Natural killer cell treated with Interleukin-12 subunit alpha and Interleukin-12 subunit beta and Interleukin-15 and Interleukin-18, amount 100 ng/mL, for 72 hours (primary cell): Measurements from ENCODE around the gene ME3. TPM values are rescaled to one million over a fixed set of nuclear protein-coding genes. Genes with fewer than 3 reads are reported as not detected.
A peak's percentile ranks its signal among the peaks of the same experiment; 100 is the strongest.

Source experiments
- ATAC-seq, 2 donors: fragments of 150-1000 bp; cut with Tn5 transposase in 1 of 2; sonication (Bioruptor Pico), chemical (Tn5 transposase) in 1 of 2; 2 replicates each; pipeline ENCODE4 v1.10.0; 2021
- DNase-seq: peaks from one replicate; pipeline ENCODE4 v3.0.0; 2022; ENCODE audit warnings: low spot score
- H3K27ac Mint-ChIP-seq, 2 donors: 1 replicate in 1 of 2; 2 replicates in 1 of 2; pipeline ENCODE4 v1.8.0; 2022; ENCODE audit warnings: mixed read lengths in 2 of 2, mild to moderate bottlenecking in 1 of 2, moderate library complexity in 1 of 2
- H3K27me3 Mint-ChIP-seq, 2 donors: 1 replicate in 1 of 2; 2 replicates in 1 of 2; pipeline ENCODE4 v1.8.0; 2022; ENCODE audit warnings: mixed read lengths in 2 of 2
- H3K36me3 Mint-ChIP-seq: one replicate; pipeline ENCODE4 v1.8.0; 2022; ENCODE audit warnings: mixed read lengths
- H3K4me1 Mint-ChIP-seq, 2 donors: 1 replicate in 1 of 2; 2 replicates in 1 of 2; pipeline ENCODE4 v1.8.0; 2022; ENCODE audit warnings: low read depth in 2 of 2, mixed read lengths in 2 of 2, mild to moderate bottlenecking in 1 of 2
- H3K4me3 Mint-ChIP-seq: one replicate; pipeline ENCODE4 v1.8.0; 2022; ENCODE audit warnings: mixed read lengths
- H3K9me3 Mint-ChIP-seq: 2 replicates; pipeline ENCODE4 v1.8.0; 2022; ENCODE audit warnings: mixed read lengths
- total RNA-seq, 2 donors: library from RNA; stranded (reverse); gene quantifications; one replicate each; pipeline ENCODE4 v1.2.3, GENCODE V29; 2022

Gene ME3
- total RNA-seq, 2 donors from 2014 or later = 2.5 to 4.8 TPM

DNA sequence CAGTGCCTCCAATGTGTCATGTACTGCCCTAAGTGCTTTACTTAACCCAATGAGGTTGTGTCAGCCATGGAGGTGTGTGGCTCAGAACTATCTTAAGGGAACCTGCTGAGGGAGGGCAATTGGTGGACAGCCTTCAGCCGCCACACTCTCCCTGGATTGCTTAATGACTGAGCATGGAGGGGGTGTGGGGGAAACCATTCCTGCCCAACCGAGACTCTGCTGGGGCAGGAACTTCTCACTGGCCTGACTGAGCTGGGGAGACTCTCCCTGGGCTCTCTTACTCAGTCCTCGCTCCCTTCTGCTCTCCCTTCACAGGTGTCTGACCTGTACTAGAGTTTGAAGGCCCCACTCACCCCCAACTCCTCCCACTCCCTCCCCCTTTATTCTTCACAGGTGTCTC, 183.0 kb downstream of the ME3 start:
- ATAC-seq (no peak), DNase-seq (no peak)
- no peaks in the 10 kb centered on the region for H3K9me3 Mint-ChIP-seq
- H3K4me1 Mint-ChIP-seq = peaks cover 27 to 43% of the 10 kb centered on the region in 2 donors
- H3K4me3 Mint-ChIP-seq = no peak overlapping the region
- H3K36me3 Mint-ChIP-seq = peaks cover 6% of the 10 kb centered on the region
- H3K27me3 Mint-ChIP-seq = peaks cover 8 to 20% of the 10 kb centered on the region in 2 donors
- no peak overlapping the region for H3K27ac Mint-ChIP-seq

DNA sequence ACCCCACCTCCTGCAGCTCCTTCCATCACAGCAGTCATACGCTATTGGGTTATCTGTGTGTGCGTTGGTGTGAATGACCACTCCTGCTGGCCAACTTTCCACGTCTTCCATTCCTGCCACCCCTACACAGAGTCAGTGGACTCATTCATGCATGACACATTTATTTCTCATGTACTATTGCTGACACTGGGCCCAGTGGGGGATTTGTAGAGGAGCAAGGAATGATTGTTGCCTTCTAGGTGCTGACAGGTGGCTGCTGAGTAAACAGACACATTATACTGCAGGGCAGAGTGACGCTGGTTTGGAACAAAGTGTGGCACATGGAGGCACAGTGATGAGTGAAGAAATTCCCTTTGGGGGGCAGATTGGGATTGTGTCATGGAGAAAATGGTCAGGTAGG, 183.9 kb downstream of the ME3 start:
- H3K27me3 Mint-ChIP-seq = peaks cover 8 to 17% of the 10 kb centered on the region in 2 donors
- H3K4me3 Mint-ChIP-seq = no peak overlapping the region
- ATAC-seq (no peak), DNase-seq (no peak)
- no peaks in the 10 kb centered on the region for H3K9me3 Mint-ChIP-seq
- H3K36me3 Mint-ChIP-seq = peaks cover 6% of the 10 kb centered on the region
- H3K27ac Mint-ChIP-seq = peak overlapping the region; percentile 8 to 13
- peaks cover 27 to 45% of the 10 kb centered on the region in 2 donors for H3K4me1 Mint-ChIP-seq

DNA sequence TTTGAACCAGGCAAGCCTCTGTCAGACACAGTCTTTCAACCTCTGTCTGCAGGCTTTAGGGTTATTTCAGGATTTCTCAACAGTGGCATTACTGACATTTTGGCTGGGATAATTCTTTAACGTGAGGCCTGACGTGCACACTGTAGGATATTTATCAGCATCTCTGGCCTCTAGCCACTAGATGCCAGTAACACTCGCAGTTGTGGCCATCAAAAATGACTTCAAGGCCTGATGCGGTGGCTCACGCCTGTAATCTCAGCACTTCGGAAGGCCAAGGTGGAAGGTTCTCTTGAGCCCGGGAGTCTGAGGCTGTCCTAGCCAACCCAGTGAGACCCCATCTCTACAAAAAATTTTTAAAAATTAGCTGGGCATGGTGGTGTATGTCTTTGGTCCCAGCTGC, 184.7 kb downstream of the ME3 start:
- Mint-ChIP-seq H3K27ac (no peak overlapping the region), H3K4me3 (no peak overlapping the region), H3K4me1 (peaks cover 27 to 51% of the 10 kb centered on the region in 2 donors), H3K36me3 (peaks cover 6% of the 10 kb centered on the region), H3K9me3 (no peaks in the 10 kb centered on the region), H3K27me3 (peaks cover 15 to 22% of the 10 kb centered on the region in 2 donors)
- DNase-seq = no peak
- no peak for ATAC-seq

DNA sequence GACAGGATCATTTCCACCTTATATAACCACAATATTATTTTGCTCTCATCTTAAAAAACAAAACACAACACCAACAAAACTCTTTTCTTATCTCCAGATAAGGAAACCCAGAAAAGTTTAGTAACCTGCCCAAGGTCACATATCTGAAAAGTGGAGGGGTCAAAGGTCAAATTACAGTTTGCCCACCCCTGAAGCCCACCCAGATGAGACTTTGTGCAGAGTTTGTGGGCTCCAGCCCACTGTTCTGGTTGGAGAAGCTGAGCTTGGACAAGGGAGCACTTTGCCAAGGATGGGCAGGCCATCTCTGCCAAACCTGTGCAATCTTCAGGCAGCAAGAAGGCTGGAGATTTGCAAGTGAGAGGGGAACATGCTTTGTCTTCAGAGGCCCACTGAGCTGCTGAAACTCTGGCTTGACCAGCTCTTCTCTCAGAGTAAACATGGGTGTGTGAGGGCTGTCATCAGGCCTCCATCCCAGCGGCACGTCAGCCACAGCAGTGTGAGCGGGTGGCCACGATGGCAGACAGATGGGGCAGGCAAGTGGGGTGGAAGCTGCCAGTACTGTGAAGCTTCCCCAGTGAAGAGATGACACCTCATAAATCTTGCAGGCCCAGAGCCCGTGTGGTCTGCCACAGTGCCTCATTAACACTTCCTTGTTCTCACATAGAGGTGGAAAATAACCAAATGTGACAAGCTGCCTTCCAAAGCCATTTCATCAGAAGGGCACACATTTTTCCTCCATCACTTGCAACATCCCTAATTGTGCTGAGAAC, 186.0 kb downstream of the ME3 start:
- Mint-ChIP-seq H3K36me3 (peaks cover 6% of the 10 kb centered on the region), H3K9me3 (no peaks in the 10 kb centered on the region), H3K4me1 (peaks cover 27 to 51% of the 10 kb centered on the region in 2 donors), H3K27me3 (peaks cover 15 to 22% of the 10 kb centered on the region in 2 donors), H3K4me3 (peak overlapping the region; percentile 34), H3K27ac (peak overlapping the region; percentile 36 to 75)
- ATAC-seq (peak; percentile 97 to 98), DNase-seq (peak; percentile 88)

DNA sequence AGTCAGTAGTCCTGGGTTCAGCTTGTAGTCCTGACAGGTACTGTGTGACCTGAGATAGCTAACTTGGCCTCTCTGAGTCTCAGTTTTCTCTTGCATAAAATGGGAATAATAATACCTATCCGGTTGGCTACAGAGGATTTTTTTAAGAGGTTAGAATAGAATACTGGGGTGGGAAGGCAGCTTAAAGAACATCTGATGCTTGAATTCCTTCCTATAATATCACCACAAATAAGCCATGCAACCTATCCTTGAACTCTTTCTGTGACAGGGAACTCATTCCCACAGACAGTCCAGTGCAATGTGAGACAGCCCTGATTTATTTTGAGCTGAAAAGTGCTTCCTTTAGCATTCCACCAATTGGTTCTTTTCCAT, 187.6 kb downstream of the ME3 start:
- H3K9me3 Mint-ChIP-seq = no peaks in the 10 kb centered on the region
- no peak for ATAC-seq

DNA sequence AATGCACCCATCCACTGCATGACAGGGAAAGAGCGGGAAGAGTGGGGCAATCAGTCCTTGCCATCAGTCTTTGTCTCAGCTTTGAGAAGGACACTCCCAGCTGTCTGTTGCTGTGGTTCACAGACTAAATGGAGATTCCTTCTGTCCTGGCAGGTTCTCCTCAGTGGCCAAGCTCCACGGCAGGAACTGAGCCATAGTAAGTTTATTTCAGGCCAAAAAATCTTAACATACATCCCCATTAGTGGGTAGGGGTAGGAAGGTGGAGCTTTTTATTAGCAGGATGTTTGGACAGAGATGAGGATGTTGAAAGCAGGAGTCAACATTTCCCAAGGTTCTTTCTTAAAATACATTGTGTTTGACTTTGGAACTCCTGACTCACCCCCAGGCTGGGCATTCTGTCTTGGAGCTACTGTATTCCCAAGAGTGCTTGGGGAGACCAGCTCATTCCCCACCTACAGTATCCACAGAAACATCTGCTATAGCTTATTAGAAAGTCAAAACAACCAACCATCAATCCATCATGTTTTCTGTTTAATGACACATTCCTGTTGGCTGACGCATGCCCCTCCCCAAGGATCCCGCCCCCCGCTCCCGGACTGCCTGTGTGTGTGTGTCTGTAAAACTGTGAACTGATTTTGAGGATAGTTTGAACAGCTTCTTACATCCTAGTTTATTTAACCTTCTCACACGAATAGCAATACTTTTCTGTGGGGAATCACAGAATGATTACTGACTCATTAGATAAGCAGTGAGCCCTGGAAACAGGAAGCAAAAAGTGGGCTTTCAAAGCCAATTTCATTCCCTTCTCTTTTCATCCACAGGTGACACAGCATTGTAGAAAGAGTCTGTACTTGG, 188.2 kb downstream of the ME3 start:
- peaks cover 27 to 43% of the 10 kb centered on the region in 2 donors for H3K4me1 Mint-ChIP-seq
- H3K27ac Mint-ChIP-seq = no peak overlapping the region
- H3K36me3 Mint-ChIP-seq = peaks cover 6% of the 10 kb centered on the region
- ATAC-seq (no peak), DNase-seq (no peak)
- H3K27me3 Mint-ChIP-seq = peaks cover 15% of the 10 kb centered on the region in 2 donors
- H3K4me3 Mint-ChIP-seq = no peak overlapping the region
- H3K9me3 Mint-ChIP-seq = no peaks in the 10 kb centered on the region

More for the DNA sequence above, 187.6 kb downstream of the ME3 start:
- Mint-ChIP-seq H3K27ac (peak overlapping the region in 1 of 2 donors; percentile 75), H3K4me3 (no peak overlapping the region), H3K4me1 (peaks cover 27 to 45% of the 10 kb centered on the region in 2 donors), H3K36me3 (peaks cover 6% of the 10 kb centered on the region), H3K27me3 (peaks cover 13 to 15% of the 10 kb centered on the region in 2 donors)
- DNase-seq = no peak

DNA sequence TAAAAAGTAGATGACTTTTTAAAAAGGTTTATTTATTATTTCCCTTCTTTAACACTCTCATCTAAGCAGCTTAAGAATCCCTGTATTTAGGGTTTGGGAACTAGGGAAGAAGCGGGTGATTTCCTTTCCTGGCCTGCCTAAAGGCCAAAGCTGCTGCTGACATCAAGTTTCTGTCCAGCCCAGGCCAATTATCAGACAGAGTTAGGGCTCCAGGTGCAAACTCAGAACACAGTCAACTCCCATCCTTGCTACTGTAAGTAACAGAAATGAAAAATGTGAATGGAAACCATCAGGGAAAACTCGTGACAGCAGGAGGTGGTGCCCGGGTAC, 188.8 kb downstream of the ME3 start:
- peaks cover 25 to 38% of the 10 kb centered on the region in 2 donors for H3K4me1 Mint-ChIP-seq
- H3K27ac Mint-ChIP-seq = no peak overlapping the region
- no peak for ATAC-seq
- no peak for DNase-seq
- no peaks in the 10 kb centered on the region for H3K9me3 Mint-ChIP-seq
- peaks cover 2% of the 10 kb centered on the region for H3K36me3 Mint-ChIP-seq
- H3K4me3 Mint-ChIP-seq = no peak overlapping the region
- H3K27me3 Mint-ChIP-seq = peaks cover 10 to 14% of the 10 kb centered on the region in 2 donors

DNA sequence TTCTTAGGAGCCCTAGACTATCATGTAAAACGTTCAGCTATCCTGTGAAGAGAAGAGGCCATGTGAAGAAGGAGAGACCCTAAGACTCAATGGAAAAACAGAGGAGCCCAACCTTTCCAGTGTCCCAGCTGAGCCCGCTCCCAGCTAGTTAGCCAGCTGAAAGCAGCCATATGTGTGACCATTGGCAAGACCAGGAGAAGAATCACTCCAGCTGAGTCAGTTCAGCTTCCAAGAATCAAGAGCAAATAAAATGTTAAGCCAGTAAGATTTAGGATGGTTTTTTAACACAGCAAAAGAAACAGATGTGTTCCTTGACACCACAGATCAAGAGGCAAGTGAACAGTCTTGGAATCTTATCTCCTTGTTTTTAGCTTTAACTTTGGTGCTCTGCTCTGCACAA, 189.7 kb downstream of the ME3 start:
- DNase-seq = no peak
- peaks cover 7 to 11% of the 10 kb centered on the region in 2 donors for H3K27me3 Mint-ChIP-seq
- H3K9me3 Mint-ChIP-seq = no peaks in the 10 kb centered on the region
- H3K4me3 Mint-ChIP-seq = no peak overlapping the region
- H3K36me3 Mint-ChIP-seq = no peaks in the 10 kb centered on the region
- ATAC-seq = no peak
- no peak overlapping the region for H3K27ac Mint-ChIP-seq
- peaks cover 20 to 34% of the 10 kb centered on the region in 2 donors for H3K4me1 Mint-ChIP-seq

DNA sequence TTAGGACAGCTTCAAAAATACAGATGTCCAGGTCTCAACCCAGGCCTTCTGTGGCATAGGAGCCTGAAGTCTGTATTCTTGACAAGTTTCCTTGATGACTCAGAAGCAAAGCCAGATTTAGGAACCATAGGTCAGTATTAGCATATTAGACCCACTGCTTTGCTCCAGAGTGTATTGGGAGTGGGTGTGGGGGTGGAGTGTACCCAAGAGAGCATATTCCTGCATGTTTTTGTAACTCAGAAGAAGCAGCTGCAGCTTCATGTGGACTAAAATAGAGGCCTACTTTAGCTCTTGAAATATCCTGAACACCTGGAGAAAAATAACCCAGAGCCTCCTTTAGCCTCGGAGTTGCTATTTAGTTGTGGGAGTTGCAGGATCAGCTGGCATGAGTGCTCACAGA, 191.0 kb downstream of the ME3 start:
- DNase-seq (no peak), ATAC-seq (no peak)
- Mint-ChIP-seq H3K9me3 (no peaks in the 10 kb centered on the region), H3K27ac (no peak overlapping the region), H3K4me1 (peaks cover 11 to 25% of the 10 kb centered on the region in 2 donors), H3K36me3 (no peaks in the 10 kb centered on the region), H3K27me3 (peaks cover 7 to 11% of the 10 kb centered on the region in 2 donors), H3K4me3 (no peak overlapping the region)

DNA sequence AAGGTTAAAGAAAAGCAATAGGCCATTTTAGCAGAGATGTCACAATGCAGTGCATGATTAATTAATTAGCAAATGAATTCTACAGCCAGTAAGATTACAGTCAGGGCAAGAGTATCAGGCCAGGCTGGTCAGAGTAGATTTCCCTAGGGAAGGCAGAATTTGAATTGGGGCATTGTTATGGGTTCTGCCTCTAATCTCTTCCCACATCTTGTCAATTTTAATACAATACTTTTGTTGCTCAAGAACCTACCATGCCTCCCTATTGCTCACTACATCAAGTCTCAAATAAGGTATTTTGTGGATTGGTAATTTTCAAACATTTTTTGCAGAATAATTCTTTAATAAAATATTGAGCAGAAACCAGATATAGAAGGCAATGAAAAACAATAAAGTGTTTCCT, 194.1 kb downstream of the ME3 start:
- no peak overlapping the region for H3K4me3 Mint-ChIP-seq
- peaks cover 3 to 6% of the 10 kb centered on the region in 2 donors for H3K4me1 Mint-ChIP-seq
- H3K9me3 Mint-ChIP-seq = no peaks in the 10 kb centered on the region
- H3K36me3 Mint-ChIP-seq = no peaks in the 10 kb centered on the region
- peaks cover 7 to 13% of the 10 kb centered on the region in 2 donors for H3K27me3 Mint-ChIP-seq
- DNase-seq (no peak), ATAC-seq (no peak)
- H3K27ac Mint-ChIP-seq = no peak overlapping the region

DNA sequence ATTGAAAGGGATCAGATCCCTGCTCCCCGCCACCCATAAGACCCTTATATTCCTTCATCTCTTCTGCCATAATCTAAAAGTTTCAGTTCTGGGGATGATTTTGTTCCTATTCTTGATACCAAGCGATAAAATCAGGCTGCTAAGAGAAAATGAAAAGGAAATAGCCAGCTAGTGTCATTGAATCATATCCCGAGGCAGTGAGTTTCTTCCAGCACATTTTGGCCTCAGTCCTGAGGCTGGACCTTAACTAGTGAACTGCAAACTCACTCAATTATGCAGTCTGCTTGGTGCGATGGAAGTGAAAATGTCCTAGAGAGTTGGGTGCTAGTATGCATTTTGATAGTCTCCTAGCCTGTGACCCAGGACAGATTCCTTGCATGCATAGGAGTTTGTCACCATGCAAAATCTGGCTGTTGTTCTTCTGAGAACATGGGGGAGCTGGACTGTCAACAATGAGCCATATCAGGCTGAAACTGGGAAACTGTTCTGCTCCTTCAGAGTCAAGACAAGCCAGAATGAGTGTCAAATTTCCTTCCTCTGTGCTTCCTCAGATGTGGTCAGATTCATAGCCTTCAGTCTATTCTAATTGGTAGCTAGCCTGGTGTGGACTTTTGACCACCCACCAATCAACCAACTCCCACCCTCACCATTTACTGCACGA, 194.8 kb downstream of the ME3 start:
- DNase-seq (no peak), ATAC-seq (no peak)
- Mint-ChIP-seq H3K27ac (no peak overlapping the region), H3K9me3 (no peaks in the 10 kb centered on the region), H3K4me1 (peaks cover 10% of the 10 kb centered on the region in 2 donors), H3K27me3 (peaks cover 7 to 12% of the 10 kb centered on the region in 2 donors), H3K36me3 (no peaks in the 10 kb centered on the region), H3K4me3 (no peak overlapping the region)

DNA sequence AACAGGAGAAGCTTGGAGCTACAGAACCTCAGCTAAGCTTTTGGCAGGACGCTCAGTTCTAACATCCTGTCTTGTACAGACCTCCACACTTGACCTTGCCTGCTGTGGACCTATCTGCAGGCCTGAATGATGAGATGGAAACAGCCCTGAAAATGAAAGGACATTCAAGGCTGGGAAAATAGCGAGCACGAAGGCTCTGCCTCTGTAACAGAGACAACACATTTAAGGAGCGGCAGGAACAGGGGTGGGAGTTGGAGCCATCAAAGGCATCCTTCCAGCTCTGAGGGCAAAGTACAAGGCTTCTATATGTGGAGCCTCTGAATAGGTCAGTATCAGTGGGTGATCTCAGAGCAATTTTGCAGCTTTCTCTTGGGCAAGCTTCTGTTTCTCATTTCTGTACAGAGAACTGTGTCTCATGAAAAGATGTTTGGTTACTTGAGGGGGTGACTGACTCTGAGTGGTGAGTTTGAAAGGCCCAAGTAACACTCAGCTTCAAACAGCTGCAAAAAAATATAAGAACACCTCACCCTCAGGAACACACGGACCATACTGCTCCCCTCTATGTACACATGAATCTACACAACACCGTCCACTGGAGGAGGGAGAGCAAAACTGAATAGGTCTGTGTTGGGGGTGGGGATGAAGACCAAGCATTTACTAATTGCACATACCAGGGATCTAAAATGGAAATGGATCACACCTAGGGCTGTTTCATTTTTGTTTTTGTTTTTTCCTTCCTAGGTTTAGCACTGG, 196.1 kb downstream of the ME3 start:
- H3K4me1 Mint-ChIP-seq = peaks cover 11 to 21% of the 10 kb centered on the region in 2 donors
- H3K9me3 Mint-ChIP-seq = no peaks in the 10 kb centered on the region
- no peak overlapping the region for H3K4me3 Mint-ChIP-seq
- ATAC-seq (no peak), DNase-seq (no peak)
- no peaks in the 10 kb centered on the region for H3K36me3 Mint-ChIP-seq
- H3K27ac Mint-ChIP-seq = no peak overlapping the region
- peaks cover 18% of the 10 kb centered on the region in 2 donors for H3K27me3 Mint-ChIP-seq

DNA sequence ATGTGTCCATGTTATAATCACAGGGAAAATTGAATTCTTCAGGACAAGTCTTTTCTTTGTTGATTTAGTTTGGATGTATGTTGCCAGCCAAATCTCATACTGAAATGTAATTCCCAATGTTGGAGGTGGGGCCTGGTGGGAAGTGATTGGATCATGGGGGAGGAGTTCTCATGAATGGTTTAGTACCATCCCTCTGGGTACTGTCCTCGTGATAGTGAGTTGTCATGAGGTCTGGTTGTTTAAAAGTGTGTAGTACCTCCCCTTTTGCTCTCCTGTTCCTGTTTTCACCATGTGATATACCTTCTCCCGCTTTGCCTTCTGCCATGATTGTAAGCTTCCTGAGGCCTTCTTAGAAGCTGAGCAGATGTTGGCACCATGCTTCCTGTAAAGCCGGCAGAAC, 197.4 kb downstream of the ME3 start:
- no peak overlapping the region for H3K27ac Mint-ChIP-seq
- ATAC-seq = no peak
- H3K27me3 Mint-ChIP-seq = peaks cover 18% of the 10 kb centered on the region in 2 donors
- H3K4me3 Mint-ChIP-seq = no peak overlapping the region
- DNase-seq = no peak
- no peaks in the 10 kb centered on the region for H3K9me3 Mint-ChIP-seq
- no peaks in the 10 kb centered on the region for H3K36me3 Mint-ChIP-seq
- H3K4me1 Mint-ChIP-seq = peaks cover 11 to 21% of the 10 kb centered on the region in 2 donors
